Panc1 (cell line): ENCODE data around the gene TRAM2.

ENCODE experiments used
- SIN3A ChIP-seq: IDR thresholded peaks from 2 replicates; pipeline ENCODE4 v1.6.1; 2012; ENCODE audit warnings: low read depth, mild to moderate bottlenecking, low read length, moderate library complexity, borderline replicate concordance; ENCODE audit not compliant: insufficient read depth
- TCF7L2 ChIP-seq: IDR thresholded peaks from 2 replicates; pipeline ENCODE4 v1.6.1; 2011; ENCODE audit warnings: mild to moderate bottlenecking, low read depth, low read length, inconsistent platforms

GRCh38 chr6:52566201-52566600 lies 10.7 kb downstream of the TRAM2 start:
- TF ChIP-seq TCF7L2 (no peak), SIN3A (no peak)
